GOT3 (cell line): ENCODE measurements around the gene SLC35F2.
"Not testable (repeated sequence)": the region's sequence is repeated elsewhere in the genome, so short reads cannot be mapped to it uniquely, and the experiment has no call there.

Source experiments
- DNase-seq: peaks from one replicate; lab custom pipeline; 2025; ENCODE audit warnings: mixed read lengths; lab: John Stamatoyannopoulos, UW

Gene SLC35F2

DNA sequence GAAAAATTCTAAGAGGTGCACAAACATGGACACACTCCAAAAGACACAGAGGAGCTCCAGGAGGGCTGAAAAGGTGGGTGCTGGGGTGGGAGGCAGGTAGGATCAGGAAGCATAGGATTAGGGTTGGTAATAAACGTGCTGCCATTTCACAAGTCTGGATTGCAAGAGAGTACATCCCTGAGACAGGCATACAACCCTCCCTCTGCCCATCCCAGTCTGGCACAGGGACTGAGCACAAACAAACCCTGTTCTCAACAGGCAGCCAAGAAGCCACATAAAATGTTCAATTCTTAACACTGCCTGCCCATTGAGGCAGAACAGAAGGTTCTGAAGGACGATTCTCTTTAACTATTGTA is 18.5 kb downstream of the SLC35F2 start:
- no peak for DNase-seq

DNA sequence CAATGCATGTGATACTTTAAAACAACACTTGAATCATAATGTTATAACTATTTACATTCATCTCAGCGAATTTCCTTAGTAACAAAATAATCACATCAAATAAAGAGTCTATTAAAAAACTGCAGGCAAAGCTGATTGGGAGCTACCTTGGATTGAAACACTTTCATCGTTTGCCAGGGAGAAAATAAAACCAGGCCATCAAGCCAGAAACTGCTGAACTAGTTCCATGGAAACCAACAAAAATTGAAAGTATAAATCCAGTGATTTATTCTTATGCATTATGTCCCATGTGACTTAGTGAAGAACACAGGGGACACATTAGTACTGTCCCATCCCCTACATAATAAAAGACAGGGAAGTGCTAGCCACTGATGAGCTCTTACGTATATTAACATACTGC is 21.7 kb downstream of the SLC35F2 start:
- DNase-seq: no peak

- DNase-seq: no peak
Measured at GRCh38 chr11:107834995-107835394, 23.6 kb downstream of the SLC35F2 start.

DNA sequence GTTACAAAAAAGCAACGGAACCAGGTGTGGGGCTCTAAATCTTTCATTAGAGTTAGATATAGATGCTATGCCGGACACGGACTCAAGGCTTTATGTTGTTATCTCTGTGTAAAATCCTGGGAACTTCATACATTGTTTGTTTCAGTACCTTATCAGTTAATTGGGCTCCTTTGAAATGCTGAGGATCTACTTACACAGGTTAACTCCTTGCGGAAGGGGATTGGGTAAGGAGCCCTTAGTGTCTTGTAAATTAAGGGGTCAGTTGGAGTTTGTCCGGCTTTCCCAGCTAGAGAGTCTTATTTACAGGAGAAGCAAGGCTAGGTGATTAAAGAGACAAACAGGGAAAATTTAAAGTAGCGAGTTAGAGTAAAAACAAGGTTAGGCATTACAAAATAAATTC is 24.7 kb downstream of the SLC35F2 start:
- not testable (repeated sequence) for DNase-seq

DNA sequence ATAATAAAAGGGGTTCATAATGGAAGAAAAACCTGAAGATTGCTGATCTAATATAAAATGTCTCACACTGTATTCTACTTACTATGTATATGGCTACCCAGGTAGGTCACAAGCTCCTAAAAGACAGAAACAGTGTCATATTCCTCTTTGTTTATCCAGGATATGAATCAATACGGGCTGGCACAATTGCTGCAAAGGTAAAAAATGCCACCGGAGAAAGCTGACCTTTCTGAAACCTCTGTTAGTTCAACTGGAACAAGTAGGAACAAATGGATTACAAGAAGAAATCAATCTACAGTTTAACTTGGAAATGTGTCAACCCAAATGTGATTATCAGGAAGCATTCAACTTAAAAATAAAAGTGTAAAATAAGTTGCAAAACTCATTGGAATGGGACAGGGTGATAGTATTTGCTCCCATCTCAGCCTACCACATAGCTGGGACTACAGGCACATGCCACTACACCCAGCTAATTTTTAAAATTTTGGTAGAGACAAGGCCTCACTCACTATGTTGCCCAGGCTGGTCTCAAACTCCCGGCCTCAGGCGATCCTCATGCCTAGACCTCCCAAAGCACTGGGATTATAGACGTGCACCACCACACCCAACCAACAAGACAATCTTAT is 27.6 kb downstream of the SLC35F2 start:
- DNase-seq: no peak

DNA sequence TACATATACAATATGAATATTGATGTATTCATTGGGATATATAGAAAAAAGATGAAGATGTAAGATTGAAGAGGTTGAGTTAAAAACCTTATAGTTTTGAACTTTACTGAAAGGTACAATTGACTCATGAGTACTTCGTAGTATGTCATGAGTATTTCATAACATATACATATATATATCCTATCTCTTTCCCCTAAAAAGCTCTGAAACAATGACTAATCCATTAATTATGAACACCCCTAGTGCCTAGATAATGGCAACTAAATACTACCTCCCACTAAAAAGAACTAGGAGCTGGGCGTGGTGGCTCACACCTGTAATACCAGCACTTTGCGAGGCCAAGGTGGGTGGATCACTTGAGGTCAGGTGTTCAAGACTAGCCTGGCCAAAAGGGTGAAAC is 31.5 kb downstream of the SLC35F2 start:
- no peak for DNase-seq

- DNase-seq: no peak
Measured at GRCh38 chr11:107825875-107826274, 32.7 kb downstream of the SLC35F2 start.

GRCh38 chr11:107824668-107825369 is 33.8 kb downstream of the SLC35F2 start:
- DNase-seq: no peak

- no peak for DNase-seq
Measured at GRCh38 chr11:107821199-107821927, 37.2 kb downstream of the SLC35F2 start.

GRCh38 chr11:107819361-107820014 is 39.1 kb downstream of the SLC35F2 start:
- DNase-seq: no peak

DNA sequence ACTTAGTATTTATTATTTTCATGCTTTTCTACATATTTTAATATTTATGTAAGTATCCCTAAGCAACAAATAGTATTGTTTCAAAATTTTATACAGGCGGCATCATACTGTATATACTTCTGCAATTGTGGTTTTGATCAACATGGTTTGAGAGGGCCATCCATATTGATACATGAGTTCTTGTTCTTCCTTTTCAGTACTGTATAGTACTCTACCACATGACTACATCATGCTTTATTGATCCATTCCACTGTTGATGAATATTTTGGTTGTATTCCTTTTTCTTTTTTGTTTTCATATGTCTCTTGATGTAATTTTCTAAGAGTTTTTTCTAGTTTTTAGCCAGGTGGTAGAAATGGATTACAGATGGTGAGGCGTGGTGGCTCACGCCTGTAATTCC is 40.1 kb downstream of the SLC35F2 start:
- no peak for DNase-seq

- no peak for DNase-seq
Measured at GRCh38 chr11:107816028-107816427, 42.6 kb downstream of the SLC35F2 start.

- DNase-seq: no peak
Measured at GRCh38 chr11:107810875-107811274, 47.7 kb downstream of the SLC35F2 start.

DNA sequence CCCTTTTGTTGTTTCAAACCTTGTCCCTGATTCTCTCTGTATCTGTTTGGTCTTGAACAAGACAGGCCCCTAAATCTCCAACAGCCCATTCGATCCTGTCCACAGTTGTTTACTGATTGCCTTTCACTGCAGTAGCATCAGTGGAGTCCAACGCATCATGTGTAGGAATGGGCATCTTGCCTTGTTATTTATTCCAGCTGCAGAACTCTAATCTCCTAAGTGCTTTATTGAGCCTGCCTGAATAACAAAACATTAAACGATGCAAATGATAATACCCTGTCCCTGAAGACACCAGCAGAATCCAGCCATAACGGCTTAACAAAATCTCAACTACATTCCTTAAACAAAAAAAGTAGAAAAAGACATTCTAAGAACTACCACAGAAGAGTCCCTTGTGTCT is 50.1 kb downstream of the SLC35F2 start:
- DNase-seq: no peak

GRCh38 chr11:107804971-107805370 is 53.6 kb downstream of the SLC35F2 start:
- no peak for DNase-seq

- no peak for DNase-seq
Measured at GRCh38 chr11:107804211-107804610, 54.4 kb downstream of the SLC35F2 start.

DNA sequence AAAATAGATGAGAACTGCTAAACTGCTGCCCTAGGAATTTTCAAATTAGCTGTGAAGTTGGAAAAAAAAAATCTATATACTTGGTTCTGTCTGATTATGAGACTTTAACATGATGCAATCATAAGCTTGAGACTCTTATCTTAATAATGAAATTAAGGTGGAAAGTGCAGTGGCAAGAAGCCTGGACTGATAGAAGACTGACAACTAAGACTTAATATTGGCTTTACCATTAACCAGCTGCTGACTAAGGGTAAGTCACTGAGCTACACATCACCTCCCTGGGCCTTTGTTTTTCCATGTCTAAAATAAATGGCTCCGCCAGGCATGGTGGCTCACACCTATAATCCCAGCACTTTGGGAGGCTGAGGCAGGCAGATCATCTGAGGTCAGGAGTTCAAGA is 56.9 kb downstream of the SLC35F2 start:
- DNase-seq: no peak

- DNase-seq: peak; percentile 0
Measured at GRCh38 chr11:107799218-107799859, 59.2 kb downstream of the SLC35F2 start.

- no peak for DNase-seq
Measured at GRCh38 chr11:107792049-107792443, 66.5 kb downstream of the SLC35F2 start.

DNA sequence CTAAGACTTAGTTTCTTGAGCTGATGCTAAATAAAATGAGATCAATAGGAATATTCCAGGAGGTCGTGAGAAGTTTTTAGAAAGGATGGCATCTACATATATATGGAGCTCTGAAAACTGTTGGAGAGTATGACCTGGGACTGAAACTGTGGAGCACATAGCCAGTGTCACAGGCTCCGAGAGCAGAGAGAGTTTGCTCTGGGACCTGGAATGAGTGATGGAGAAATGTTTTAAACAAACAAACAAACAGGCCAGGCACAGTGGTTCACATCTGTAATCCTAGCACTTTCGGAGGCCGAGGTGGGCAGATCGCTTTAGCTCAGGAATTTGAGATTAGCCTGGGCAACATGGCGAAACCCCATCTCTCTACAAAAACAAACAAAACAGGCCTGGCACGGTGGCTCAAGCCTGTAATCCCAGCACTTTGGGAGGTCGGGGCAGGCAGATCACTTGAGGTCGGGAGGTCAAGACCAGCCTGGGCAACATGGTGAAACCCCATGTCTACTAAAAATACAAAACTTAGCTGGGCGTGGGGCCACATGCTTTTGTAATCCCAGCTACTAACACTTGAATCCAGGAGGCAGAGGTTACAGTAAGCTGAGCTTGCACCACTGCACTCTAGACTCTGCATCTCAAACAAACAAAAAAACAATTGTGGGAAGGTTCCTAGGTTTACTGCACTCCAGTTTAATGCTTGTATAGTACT is 67.1 kb downstream of the SLC35F2 start:
- DNase-seq: no peak

DNA sequence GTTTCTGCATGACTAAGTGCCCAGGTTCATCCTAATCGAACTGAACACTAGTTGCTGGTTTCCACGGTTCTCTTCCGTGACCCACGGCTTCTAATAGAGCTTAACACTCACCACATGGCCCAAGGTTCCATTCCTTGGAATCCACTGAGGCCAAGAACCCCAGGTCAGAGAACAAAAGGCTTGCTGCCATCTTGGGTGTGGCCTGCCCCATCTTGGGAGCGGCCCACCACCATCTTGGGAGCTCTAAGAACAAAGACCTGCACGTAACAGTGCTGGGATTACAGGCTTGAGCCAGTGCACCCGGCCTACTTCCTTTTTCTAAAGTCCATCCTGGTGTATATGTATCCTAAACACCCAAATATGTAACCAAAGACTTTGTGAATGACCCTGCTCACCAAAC is 68.8 kb downstream of the SLC35F2 start:
- no peak for DNase-seq

- DNase-seq: no peak
Measured at GRCh38 chr11:107787733-107788132, 70.9 kb downstream of the SLC35F2 start.
